Activated T-helper 1 cell treated with anti-CD3 and anti-CD28 coated beads, Interleukin-12 subunit alpha, Interleukin-12 subunit beta, Interleukin-2, Interleukin-4 antibody, amounts not matched to agents 30 ng/mL and 10 ng/mL and 1 ng/mL, durations not matched to agents 14 hours and 24 hours and 36 hours (primary cell): Measurements from ENCODE around the gene CYP26B1. TPM values are rescaled to one million over a fixed set of nuclear protein-coding genes. Genes with fewer than 3 reads are reported as not detected.

Source experiments
- DNase-seq: peaks from one replicate; pipeline ENCODE4 v3.0.0; 2021; ENCODE audit warnings: low spot score
- H3K27ac Mint-ChIP-seq: one replicate; pipeline ENCODE4 v1.8.0; 2021; ENCODE audit warnings: mild to moderate bottlenecking, mixed read lengths
- H3K27me3 Mint-ChIP-seq: one replicate; pipeline ENCODE4 v1.8.0; 2022; ENCODE audit warnings: mild to moderate bottlenecking, moderate library complexity, mixed read lengths; ENCODE audit not compliant: insufficient read depth
- H3K36me3 Mint-ChIP-seq: one replicate; pipeline ENCODE4 v1.8.0; 2021; ENCODE audit warnings: low read depth, mixed read lengths
- H3K4me1 Mint-ChIP-seq: one replicate; pipeline ENCODE4 v1.8.0; 2021; ENCODE audit warnings: low read depth, mixed read lengths
- H3K4me3 Mint-ChIP-seq: one replicate; pipeline ENCODE4 v1.8.0; 2021; ENCODE audit warnings: mild to moderate bottlenecking, moderate library complexity, mixed read lengths
- H3K9me3 Mint-ChIP-seq: one replicate; pipeline ENCODE4 v1.8.0; 2021; ENCODE audit warnings: mixed read lengths
- intact Hi-C: fragments of 100-400 bp; cut with micrococcal nuclease; formaldehyde crosslinking; loops from one replicate; pipeline ENCODE4 v1.15.1; 2024
- total RNA-seq: library from RNA; stranded (reverse); gene quantifications from 2 replicates; pipeline ENCODE4 v1.2.3, GENCODE V29; 2022

Gene CYP26B1
- total RNA-seq, 1 donor from 2014 or later = not detected

- intact Hi-C loops = no loop called here
- DNase-seq = no peak
Observed at GRCh38 chr2:72128059-72128842, 19.4 kb downstream of the CYP26B1 start.

DNA sequence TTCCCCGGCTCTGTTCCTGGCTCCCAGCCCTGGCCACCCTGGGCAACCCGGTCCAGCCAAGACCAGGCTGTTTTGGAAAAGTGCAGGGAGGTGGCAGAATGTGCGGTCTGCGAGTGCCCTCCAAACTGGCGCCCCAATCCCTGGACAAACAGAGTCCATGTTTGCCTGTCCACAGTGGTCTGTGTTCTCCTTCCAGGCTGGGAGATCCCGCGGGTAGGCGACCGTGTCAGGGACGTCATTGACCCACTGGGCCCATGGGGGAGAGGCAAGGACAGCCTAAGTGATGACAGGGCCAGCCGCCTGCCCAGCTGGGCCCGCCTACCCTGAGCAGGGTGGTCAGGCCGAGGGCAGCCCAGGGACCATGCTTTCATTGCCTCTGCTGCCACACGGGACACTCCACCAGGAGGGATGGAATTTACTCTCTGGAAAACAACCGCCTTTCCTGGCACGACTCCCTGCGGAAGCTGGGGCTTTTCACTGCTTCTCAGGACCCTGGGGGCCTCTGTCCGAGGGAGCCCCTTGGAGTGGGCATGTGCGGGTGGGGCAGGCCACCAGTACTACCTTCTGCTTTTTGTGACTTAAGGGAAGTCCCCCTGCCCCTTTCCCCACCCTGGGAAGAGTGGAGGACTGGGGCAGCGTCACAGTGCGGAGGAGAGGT lies 20.1 kb downstream of the CYP26B1 start:
- H3K4me1 Mint-ChIP-seq = no peaks in the 10 kb centered on the region
- DNase-seq = no peak
- no peak overlapping the region for H3K4me3 Mint-ChIP-seq
- H3K9me3 Mint-ChIP-seq = no peaks in the 10 kb centered on the region
- intact Hi-C loops = no loop called here
- H3K36me3 Mint-ChIP-seq = no peaks in the 10 kb centered on the region
- H3K27me3 Mint-ChIP-seq = peaks cover 7% of the 10 kb centered on the region
- no peak overlapping the region for H3K27ac Mint-ChIP-seq

More at GRCh38 chr2:72128059-72128842, 19.4 kb downstream of the CYP26B1 start:
- Mint-ChIP-seq H3K36me3 (no peaks in the 10 kb centered on the region), H3K27ac (no peak overlapping the region), H3K4me3 (no peak overlapping the region), H3K27me3 (peaks cover 6% of the 10 kb centered on the region), H3K4me1 (no peaks in the 10 kb centered on the region), H3K9me3 (no peaks in the 10 kb centered on the region)

- peaks cover 3% of the 10 kb centered on the region for H3K9me3 Mint-ChIP-seq
- H3K27ac Mint-ChIP-seq = no peak overlapping the region
- peaks cover 13% of the 10 kb centered on the region for H3K27me3 Mint-ChIP-seq
- no peak overlapping the region for H3K4me3 Mint-ChIP-seq
- no peaks in the 10 kb centered on the region for H3K36me3 Mint-ChIP-seq
- intact Hi-C loops = no loop called here
- no peaks in the 10 kb centered on the region for H3K4me1 Mint-ChIP-seq
- DNase-seq = no peak
Observed at GRCh38 chr2:72126186-72127100, 21.2 kb downstream of the CYP26B1 start.

GRCh38 chr2:72124376-72124775 lies 23.3 kb downstream of the CYP26B1 start:
- Mint-ChIP-seq H3K36me3 (no peaks in the 10 kb centered on the region), H3K9me3 (peaks cover 4% of the 10 kb centered on the region), H3K4me3 (no peak overlapping the region), H3K27ac (no peak overlapping the region), H3K4me1 (no peaks in the 10 kb centered on the region), H3K27me3 (peaks cover 10% of the 10 kb centered on the region)
- DNase-seq = no peak
- intact Hi-C loops = no loop called here

- peaks cover 10% of the 10 kb centered on the region for H3K27me3 Mint-ChIP-seq
- no peaks in the 10 kb centered on the region for H3K36me3 Mint-ChIP-seq
- no peak for DNase-seq
- H3K4me3 Mint-ChIP-seq = no peak overlapping the region
- H3K4me1 Mint-ChIP-seq = no peaks in the 10 kb centered on the region
- H3K27ac Mint-ChIP-seq = no peak overlapping the region
- intact Hi-C loops = no loop called here
- peaks cover 4% of the 10 kb centered on the region for H3K9me3 Mint-ChIP-seq
Observed at GRCh38 chr2:72121153-72121552, 26.5 kb downstream of the CYP26B1 start.

DNA sequence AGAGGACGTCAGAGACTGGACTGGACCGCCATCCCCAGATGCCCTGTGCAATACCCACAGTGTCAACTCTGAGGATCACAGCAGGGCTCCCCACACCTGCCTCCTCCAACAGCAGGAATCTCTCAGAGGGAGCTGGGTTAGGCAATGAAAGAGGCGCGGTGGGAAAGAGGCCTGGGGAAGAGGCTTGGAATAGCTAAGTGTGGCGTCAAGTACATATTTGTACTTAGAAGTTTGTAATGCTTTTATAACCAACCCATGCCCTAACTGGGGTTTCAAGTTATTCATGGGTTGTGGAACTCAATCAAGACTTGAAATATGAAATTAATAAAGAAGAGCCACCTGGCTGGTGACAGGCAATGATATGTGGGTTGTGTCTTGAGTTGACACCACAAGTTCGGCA lies 28.7 kb downstream of the CYP26B1 start:
- Mint-ChIP-seq H3K9me3 (peaks cover 4% of the 10 kb centered on the region), H3K27me3 (peaks cover 9% of the 10 kb centered on the region), H3K4me1 (no peaks in the 10 kb centered on the region), H3K36me3 (no peaks in the 10 kb centered on the region), H3K4me3 (no peak overlapping the region), H3K27ac (no peak overlapping the region)
- intact Hi-C loops = no loop called here
- no peak for DNase-seq

- H3K27ac Mint-ChIP-seq = no peak overlapping the region
- no peaks in the 10 kb centered on the region for H3K4me1 Mint-ChIP-seq
- intact Hi-C loops = no loop called here
- H3K27me3 Mint-ChIP-seq = peaks cover 8% of the 10 kb centered on the region
- no peaks in the 10 kb centered on the region for H3K36me3 Mint-ChIP-seq
- DNase-seq = no peak
- H3K4me3 Mint-ChIP-seq = no peak overlapping the region
- H3K9me3 Mint-ChIP-seq = peaks cover 4% of the 10 kb centered on the region
Observed at GRCh38 chr2:72118386-72118785, 29.3 kb downstream of the CYP26B1 start.

DNA sequence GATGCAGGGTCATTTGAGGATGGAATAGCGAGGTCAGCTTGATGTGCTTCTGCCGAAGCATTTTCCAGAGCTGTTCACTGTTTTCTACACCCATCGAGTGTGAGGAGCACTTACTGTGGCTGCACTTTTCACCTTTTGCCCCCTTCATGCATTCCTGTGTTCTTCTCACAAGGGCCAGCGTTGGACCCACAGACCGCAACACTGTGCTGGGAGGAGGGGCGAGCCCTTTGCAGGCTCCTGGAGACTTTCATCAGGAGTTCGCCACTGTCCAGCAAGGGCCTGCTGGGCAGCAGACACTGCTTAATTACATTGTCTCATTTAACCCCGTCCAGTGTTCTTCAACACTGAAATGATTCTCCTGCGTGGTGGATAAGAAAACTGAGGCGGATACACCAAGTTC lies 29.9 kb downstream of the CYP26B1 start:
- DNase-seq = no peak
- no peaks in the 10 kb centered on the region for H3K4me1 Mint-ChIP-seq
- intact Hi-C loops = no loop called here
- H3K4me3 Mint-ChIP-seq = no peak overlapping the region
- H3K36me3 Mint-ChIP-seq = no peaks in the 10 kb centered on the region
- H3K9me3 Mint-ChIP-seq = peaks cover 4% of the 10 kb centered on the region
- peaks cover 8% of the 10 kb centered on the region for H3K27me3 Mint-ChIP-seq
- H3K27ac Mint-ChIP-seq = no peak overlapping the region

DNA sequence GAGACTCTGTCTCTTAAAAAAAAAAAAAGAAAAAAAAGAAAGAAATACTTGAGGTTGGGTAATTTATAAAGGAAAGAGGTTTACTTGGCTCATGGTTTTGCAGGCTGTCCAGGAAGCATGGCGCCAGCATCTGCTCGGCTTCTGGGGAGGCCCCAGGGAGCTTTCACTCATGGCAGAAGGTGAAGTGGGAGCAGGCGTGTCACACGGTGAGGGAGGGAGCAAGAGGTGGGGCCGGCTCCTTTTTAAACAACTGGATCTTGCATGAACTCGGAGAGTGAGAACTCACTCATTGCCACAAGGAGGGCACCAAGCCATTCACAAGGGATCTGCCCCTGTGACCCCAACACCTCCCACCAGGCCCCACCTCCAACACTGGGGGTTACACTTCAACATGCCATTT lies 30.6 kb downstream of the CYP26B1 start:
- no peak overlapping the region for H3K4me3 Mint-ChIP-seq

GRCh38 chr2:72116081-72116533 lies 31.6 kb downstream of the CYP26B1 start:
- H3K36me3 Mint-ChIP-seq = no peaks in the 10 kb centered on the region
- intact Hi-C loops = no loop called here

More for the DNA sequence above, 30.6 kb downstream of the CYP26B1 start:
- Mint-ChIP-seq H3K27me3 (peaks cover 4% of the 10 kb centered on the region), H3K4me1 (no peaks in the 10 kb centered on the region), H3K27ac (no peak overlapping the region), H3K36me3 (no peaks in the 10 kb centered on the region), H3K9me3 (peaks cover 4% of the 10 kb centered on the region)
- intact Hi-C loops = no loop called here
- no peak for DNase-seq

DNA sequence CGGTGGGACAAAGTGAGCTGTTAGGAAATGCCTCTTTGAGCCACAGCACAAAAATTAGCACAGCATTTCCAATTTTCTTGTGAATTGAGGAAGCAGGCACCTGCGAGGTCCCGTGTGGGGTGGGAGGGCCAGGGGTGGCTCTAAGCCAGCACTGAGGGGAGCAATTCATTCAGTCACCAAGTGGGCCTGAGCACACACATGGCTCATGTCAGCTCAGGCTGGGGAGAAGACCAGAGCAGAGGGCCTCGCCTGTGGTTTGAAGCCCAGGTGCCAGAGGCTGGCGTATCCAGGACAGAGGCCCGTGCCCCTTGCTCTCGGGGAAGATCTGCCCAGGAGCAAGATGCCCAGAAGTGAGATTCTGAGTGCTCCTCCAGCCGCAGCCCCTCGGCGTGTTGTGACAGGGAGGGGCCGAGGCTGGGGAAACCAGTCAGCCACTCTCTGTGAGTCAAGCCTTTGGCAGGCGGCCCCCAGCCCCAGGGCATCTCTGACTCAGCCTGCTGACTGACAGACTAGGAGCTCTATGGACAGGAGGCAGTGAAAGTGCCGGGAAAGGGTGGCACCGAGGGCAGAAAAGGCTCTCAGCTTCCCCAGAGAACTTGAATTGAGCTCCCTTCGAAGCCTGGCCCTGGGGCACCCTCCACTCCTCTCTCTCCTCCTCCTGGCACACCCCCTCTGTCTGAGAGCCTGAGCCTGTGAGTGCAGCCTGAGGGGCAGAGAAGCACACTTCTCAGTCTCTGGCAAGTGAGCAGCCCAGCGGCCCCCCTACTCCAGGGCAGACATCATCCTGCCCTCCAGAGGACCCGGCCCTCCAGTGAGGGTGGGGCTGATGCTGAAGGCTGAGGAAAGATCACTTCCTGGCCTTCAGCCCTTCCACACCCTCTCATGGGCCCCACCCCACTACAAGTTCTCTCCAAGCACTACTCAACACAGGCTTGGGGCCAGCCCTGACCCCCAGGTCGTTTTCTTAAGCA lies 32.3 kb downstream of the CYP26B1 start:
- H3K36me3 Mint-ChIP-seq = no peaks in the 10 kb centered on the region
- H3K4me3 Mint-ChIP-seq = no peak overlapping the region
- no peak for DNase-seq
- H3K4me1 Mint-ChIP-seq = no peaks in the 10 kb centered on the region
- no peak overlapping the region for H3K27ac Mint-ChIP-seq
- no peaks in the 10 kb centered on the region for H3K27me3 Mint-ChIP-seq
- no peaks in the 10 kb centered on the region for H3K9me3 Mint-ChIP-seq
- intact Hi-C loops = no loop called here

More at GRCh38 chr2:72116081-72116533, 31.6 kb downstream of the CYP26B1 start:
- Mint-ChIP-seq H3K27ac (no peak overlapping the region), H3K4me1 (no peaks in the 10 kb centered on the region), H3K9me3 (no peaks in the 10 kb centered on the region), H3K27me3 (no peaks in the 10 kb centered on the region), H3K4me3 (no peak overlapping the region)
- DNase-seq = no peak

- Mint-ChIP-seq H3K4me3 (no peak overlapping the region), H3K9me3 (no peaks in the 10 kb centered on the region), H3K36me3 (no peaks in the 10 kb centered on the region), H3K4me1 (no peaks in the 10 kb centered on the region), H3K27ac (no peak overlapping the region), H3K27me3 (no peaks in the 10 kb centered on the region)
- intact Hi-C loops = no loop called here
- no peak for DNase-seq
Observed at GRCh38 chr2:72114693-72115051, 33.0 kb downstream of the CYP26B1 start.
